ENCODE measurements around the gene SAFB. TPM values are rescaled to one million over a fixed set of nuclear protein-coding genes. Genes with fewer than 3 reads are reported as not detected.

Gene SAFB
- total and polyA plus RNA-seq, 2 of the 13 experiments (the other 11 are each of a cell fraction or from before 2014, with no cell fraction given), result 21.0 to 28.4 TPM

DNA sequence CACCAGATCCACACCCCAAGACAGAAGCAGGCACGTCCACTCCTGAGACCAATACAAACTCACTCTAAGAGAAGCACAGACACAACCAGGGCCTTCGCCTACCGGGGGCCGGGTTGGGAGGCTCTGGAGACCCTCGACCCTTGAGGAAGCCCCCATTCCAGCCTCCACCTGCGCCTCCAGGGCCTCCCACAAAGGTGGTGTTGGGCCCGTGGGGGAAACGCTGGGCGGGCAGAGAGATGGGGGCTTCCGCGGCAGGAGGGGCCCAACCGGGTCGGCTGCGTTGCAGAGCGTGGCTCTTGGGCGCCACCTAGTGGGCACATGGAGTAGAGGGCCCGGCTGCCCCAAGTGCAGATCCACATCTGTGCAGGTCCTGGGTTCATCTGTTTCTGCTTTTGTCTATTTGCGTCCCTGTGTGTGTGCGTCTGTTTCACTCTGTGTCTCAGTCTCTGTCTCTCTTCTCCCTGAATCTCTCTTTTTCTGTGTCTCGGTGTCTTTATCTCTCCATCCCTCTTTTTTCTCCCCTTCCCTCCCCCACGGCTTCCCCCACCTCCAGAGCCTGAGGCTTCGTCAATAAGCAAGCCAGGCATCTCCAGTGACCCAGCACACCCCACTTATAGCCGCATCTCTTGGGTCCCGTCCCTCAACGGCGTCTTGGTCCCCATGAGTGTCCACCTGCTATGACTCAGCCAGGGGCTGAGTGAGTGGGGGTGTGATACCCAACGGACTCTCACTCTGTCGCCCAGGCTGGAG, 44.6 kb upstream of the SAFB start (continued):
- TF ChIP-seq, protein P1, sequence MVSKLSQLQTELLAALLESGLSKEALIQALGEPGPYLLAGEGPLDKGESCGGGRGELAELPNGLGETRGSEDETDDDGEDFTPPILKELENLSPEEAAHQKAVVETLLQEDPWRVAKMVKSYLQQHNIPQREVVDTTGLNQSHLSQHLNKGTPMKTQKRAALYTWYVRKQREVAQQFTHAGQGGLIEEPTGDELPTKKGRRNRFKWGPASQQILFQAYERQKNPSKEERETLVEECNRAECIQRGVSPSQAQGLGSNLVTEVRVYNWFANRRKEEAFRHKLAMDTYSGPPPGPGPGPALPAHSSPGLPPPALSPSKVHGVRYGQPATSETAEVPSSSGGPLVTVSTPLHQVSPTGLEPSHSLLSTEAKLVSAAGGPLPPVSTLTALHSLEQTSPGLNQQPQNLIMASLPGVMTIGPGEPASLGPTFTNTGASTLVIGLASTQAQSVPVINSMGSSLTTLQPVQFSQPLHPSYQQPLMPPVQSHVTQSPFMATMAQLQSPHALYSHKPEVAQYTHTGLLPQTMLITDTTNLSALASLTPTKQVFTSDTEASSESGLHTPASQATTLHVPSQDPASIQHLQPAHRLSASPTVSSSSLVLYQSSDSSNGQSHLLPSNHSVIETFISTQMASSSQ (IDR thresholded peaks at IDR 0.05; ENCODE audit: low read depth), result no peak
- TF ChIP-seq, protein P1 (CRISPR knock-in tag; IDR thresholded peaks at IDR 0.05; ENCODE audit: borderline replicate concordance), result no peak; the same call in 1 of the 2 replicates
- TF ChIP-seq ZNF30 (CRISPR knock-in tag; IDR thresholded peaks at IDR 0.05) (no peak), PHF20 (CRISPR knock-in tag; IDR thresholded peaks at IDR 0.05) (no peak), ZFP41 (CRISPR knock-in tag; IDR thresholded peaks at IDR 0.05; ENCODE audit: borderline replicate concordance) (no peak), SMYD3 (CRISPR knock-in tag; IDR thresholded peaks at IDR 0.05) (no peak), ZNF772 (CRISPR knock-in tag; IDR thresholded peaks at IDR 0.05) (no peak)
- TF ChIP-seq, protein P2, sequence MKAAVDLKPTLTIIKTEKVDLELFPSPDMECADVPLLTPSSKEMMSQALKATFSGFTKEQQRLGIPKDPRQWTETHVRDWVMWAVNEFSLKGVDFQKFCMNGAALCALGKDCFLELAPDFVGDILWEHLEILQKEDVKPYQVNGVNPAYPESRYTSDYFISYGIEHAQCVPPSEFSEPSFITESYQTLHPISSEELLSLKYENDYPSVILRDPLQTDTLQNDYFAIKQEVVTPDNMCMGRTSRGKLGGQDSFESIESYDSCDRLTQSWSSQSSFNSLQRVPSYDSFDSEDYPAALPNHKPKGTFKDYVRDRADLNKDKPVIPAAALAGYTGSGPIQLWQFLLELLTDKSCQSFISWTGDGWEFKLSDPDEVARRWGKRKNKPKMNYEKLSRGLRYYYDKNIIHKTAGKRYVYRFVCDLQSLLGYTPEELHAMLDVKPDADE (CRISPR knock-in tag; IDR thresholded peaks at IDR 0.05), result no peak
- TF ChIP-seq, protein P3, sequence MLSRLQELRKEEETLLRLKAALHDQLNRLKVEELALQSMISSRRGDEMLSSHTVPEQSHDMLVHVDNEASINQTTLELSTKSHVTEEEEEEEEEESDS (CRISPR knock-in tag; IDR thresholded peaks at IDR 0.05; ENCODE audit: borderline replicate concordance), result no peak
- TF ChIP-seq, protein P4, sequence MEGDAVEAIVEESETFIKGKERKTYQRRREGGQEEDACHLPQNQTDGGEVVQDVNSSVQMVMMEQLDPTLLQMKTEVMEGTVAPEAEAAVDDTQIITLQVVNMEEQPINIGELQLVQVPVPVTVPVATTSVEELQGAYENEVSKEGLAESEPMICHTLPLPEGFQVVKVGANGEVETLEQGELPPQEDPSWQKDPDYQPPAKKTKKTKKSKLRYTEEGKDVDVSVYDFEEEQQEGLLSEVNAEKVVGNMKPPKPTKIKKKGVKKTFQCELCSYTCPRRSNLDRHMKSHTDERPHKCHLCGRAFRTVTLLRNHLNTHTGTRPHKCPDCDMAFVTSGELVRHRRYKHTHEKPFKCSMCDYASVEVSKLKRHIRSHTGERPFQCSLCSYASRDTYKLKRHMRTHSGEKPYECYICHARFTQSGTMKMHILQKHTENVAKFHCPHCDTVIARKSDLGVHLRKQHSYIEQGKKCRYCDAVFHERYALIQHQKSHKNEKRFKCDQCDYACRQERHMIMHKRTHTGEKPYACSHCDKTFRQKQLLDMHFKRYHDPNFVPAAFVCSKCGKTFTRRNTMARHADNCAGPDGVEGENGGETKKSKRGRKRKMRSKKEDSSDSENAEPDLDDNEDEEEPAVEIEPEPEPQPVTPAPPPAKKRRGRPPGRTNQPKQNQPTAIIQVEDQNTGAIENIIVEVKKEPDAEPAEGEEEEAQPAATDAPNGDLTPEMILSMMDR (CRISPR knock-in tag; IDR thresholded peaks at IDR 0.05), result peak; percentile 96
- TF ChIP-seq, protein P5, sequence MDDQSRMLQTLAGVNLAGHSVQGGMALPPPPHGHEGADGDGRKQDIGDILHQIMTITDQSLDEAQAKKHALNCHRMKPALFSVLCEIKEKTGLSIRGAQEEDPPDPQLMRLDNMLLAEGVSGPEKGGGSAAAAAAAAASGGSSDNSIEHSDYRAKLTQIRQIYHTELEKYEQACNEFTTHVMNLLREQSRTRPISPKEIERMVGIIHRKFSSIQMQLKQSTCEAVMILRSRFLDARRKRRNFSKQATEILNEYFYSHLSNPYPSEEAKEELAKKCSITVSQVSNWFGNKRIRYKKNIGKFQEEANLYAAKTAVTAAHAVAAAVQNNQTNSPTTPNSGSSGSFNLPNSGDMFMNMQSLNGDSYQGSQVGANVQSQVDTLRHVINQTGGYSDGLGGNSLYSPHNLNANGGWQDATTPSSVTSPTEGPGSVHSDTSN (CRISPR knock-in tag; IDR thresholded peaks at IDR 0.05; ENCODE audit: borderline replicate concordance), result no peak
